Upper lobe of left lung (tissue), 6 donors: Measurements from ENCODE around the gene ABCD1. TPM values are rescaled to one million over a fixed set of nuclear protein-coding genes. Genes with fewer than 3 reads are reported as not detected.

Source experiments
- ATAC-seq, 2 donors: fragments of 200-7000 bp; cut with Tn5 transposase; one replicate each; pipeline ENCODE4 v1.9.1; 2022; ENCODE audit warnings: mild to moderate bottlenecking in 2 of 2, moderate library complexity in 2 of 2; ENCODE audit not compliant: low FRiP score in 2 of 2
- DNase-seq, 2 donors: peaks; one replicate each; pipeline ENCODE4 v3.0.0-alpha.2; 2019 to 2020
- H3K27ac ChIP-seq, 4 donors: fragments of 200-600 bp; sonication (generic); one replicate each; pipeline ENCODE4 v1.5.1; 2016 to 2019
- H3K27me3 ChIP-seq, 4 donors: fragments of 200-600 bp; sonication (generic); one replicate each; pipeline ENCODE4 v1.5.1; 2017 to 2019
- H3K36me3 ChIP-seq, 4 donors: fragments of 200-600 bp; sonication (generic); one replicate each; pipeline ENCODE4 v1.5.1; 2016 to 2019
- H3K4me1 ChIP-seq, 4 donors: fragments of 200-600 bp; sonication (generic); one replicate each; pipeline ENCODE4 v1.5.1; 2018 to 2019
- H3K4me3 ChIP-seq, 4 donors: fragments of 200-600 bp; sonication (generic); one replicate each; pipeline ENCODE4 v1.5.1; 2017 to 2019; ENCODE audit warnings: mild to moderate bottlenecking in 2 of 4, moderate library complexity in 1 of 4
- H3K9me3 ChIP-seq, 4 donors: fragments of 200-600 bp; sonication (generic); one replicate each; pipeline ENCODE4 v1.5.1; 2018 to 2019
- CTCF ChIP-seq, 6 experiments: fragments of 450-650 bp in 4 of 6; fragments of 200-600 bp in 2 of 6; sonication (generic) in 2 of 6; IDR thresholded peaks; one replicate each; pipeline ENCODE4 v1.5.1; 2016 to 2019; ENCODE audit warnings: antibody characterized with exemption in 6 of 6
- EP300 ChIP-seq, 4 donors: sonication (generic); formaldehyde crosslinking; IDR thresholded peaks; one replicate each; pipeline ENCODE4 v1.5.1; 2017; ENCODE audit warnings: antibody characterized with exemption in 4 of 4, control low read depth in 2 of 4
- POLR2A ChIP-seq, 4 donors: fragments of 450-650 bp; IDR thresholded peaks; one replicate each; pipeline ENCODE4 v1.5.1; 2016 to 2017; ENCODE audit warnings: antibody characterized with exemption in 4 of 4, mild to moderate bottlenecking in 2 of 4
- POLR2AphosphoS5 ChIP-seq, 2 donors: sonication (generic); formaldehyde crosslinking; IDR thresholded peaks; one replicate each; pipeline ENCODE4 v1.5.1; 2017; ENCODE audit warnings: antibody characterized with exemption in 2 of 2
- WGBS, 2 donors: methylation state at CpG; one replicate each; pipeline ENCODE4 v1.1.5; 2017 to 2018; 5-methylcytosine and 5-hydroxymethylcytosine counted together
- total RNA-seq, 6 donors: library from RNA; depleted of rRNA in 4 of 6; stranded (reverse); fragments of >200 nt in 4 of 6; gene quantifications; one replicate each; pipeline versions ENCODE4 v1.1.0 to v1.2.1, GENCODE V29; 2016 to 2021
- donor health status: DM: no; HTN: no; CAD: no; lungs with moderate emphysema.
- donor health status: DM: no; HTN: yes; CAD: no; lungs with severe emphysema.

The ABCD1 gene
- total RNA-seq, 6 donors from 2014 or later, result 9.8 to 28.1 (median 17.9) TPM

DNA sequence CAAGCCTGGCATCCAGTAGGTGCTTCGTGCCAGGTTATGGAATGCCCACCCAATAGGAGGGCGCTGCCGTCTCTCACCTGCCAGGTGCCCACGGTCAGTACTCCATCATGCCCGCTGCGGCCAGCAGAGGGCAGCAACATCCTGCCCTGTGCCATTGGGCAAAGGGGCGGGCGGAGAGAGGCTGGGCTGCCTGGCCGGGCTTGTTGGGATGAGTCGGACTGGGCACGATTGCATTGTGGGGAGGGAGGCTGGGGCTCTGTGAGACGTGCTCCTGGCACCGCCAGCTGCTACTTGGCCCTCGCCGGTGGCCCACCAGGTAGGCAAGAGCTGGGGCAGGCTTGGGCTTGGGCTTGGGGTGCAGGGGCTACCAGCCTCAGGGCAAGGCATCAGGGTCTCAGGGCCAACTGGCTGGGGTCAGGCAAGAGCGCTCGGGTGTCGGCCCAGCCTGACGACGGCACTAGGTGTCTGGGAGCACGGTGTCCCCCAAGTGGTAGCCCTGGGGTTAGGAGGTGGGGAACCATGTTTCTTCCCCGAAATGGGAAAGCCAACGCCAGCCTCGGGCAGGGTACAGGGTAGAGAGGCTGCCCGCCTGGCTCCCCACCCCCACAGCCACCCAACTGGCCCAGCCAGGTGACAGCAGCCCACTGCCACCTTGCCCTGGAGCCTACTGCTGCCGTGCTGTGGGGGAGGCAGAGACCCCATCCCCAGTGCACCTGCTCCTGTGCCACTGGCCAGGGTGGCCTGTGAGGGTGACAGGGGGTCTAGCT is 39.5 kb downstream of the ABCD1 start, which contains the start of gene PLXNB3:
TSS of gene PLXNB3 (plus strand) at position 261 of the 767 bp plus-strand sequence. CDS start 1,287 bp downstream, outside the sequence.
- WGBS, 2 donors, result 27% methylated on average over 22 of the region's 26 CpGs; no CpG with 5 or more reads in 1 of the 2 donors
- H3K4me3 ChIP-seq, result peak within 1 kb of the TSS in 2 of 4 donors; percentile 7 to 38
- no peaks in the 10 kb centered on the region for H3K36me3 ChIP-seq
- H3K27ac ChIP-seq, result peak within 1 kb of the TSS; percentile 35 to 72 (median 59)
- peaks cover 0 to 13% (median 6%) of the 10 kb centered on the region in 4 donors for H3K4me1 ChIP-seq
- peak; percentile 82 to 90 for ATAC-seq
- H3K9me3 ChIP-seq, result no peaks in the 10 kb centered on the region
- peak; percentile 83 to 90 for DNase-seq
- TF ChIP-seq POLR2AphosphoS5 (IDR thresholded peaks at IDR 0.05) (no peak), CTCF (IDR thresholded peaks at IDR 0.05) (peak; percentile 78 to 93 (median 86)), EP300 (IDR thresholded peaks at IDR 0.05) (no peak), POLR2A (IDR thresholded peaks at IDR 0.05) (no peak)
- H3K27me3 ChIP-seq, result no peaks in the 10 kb centered on the region

DNA sequence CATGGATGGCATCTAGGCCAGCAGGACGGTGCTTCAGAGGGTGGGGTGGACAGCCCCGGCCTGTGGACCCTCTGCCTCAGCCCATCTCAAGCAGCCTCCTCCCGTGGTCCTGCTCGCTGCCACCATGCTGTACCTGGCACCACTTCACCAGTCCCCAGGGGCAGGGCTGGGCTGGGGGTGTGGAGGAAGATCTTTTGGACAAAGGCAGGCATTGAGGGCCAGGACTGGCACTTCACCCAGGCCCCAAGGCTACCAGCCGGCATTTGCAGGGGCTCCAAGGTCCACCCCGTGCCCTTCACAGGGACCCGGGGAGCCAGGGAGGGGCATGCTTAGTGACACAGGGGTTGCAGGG is 40.1 kb downstream of the ABCD1 start:
- DNase-seq (peak in 1 of 2 donors; percentile 24), ATAC-seq (no peak)
- TF ChIP-seq EP300 (IDR thresholded peaks at IDR 0.05) (no peak), CTCF (IDR thresholded peaks at IDR 0.05) (no peak), POLR2AphosphoS5 (IDR thresholded peaks at IDR 0.05) (no peak), POLR2A (IDR thresholded peaks at IDR 0.05) (no peak)
- H3K27ac ChIP-seq, result peak overlapping the region; percentile 35 to 72 (median 59)
- no peaks in the 10 kb centered on the region for H3K9me3 ChIP-seq
- H3K36me3 ChIP-seq, result no peaks in the 10 kb centered on the region
- H3K27me3 ChIP-seq, result no peaks in the 10 kb centered on the region
- peak overlapping the region in 1 of 4 donors; percentile 38 for H3K4me3 ChIP-seq
- 89% methylated on average over 4 of the region's 7 CpGs; no CpG with 5 or more reads in 1 of the 2 donors for WGBS, 2 donors
- H3K4me1 ChIP-seq, result peaks cover 0 to 13% (median 6%) of the 10 kb centered on the region in 4 donors

GRCh38 chrX:153765138-153766079 is 40.8 kb downstream of the ABCD1 start:
- Histone ChIP-seq H3K36me3 (no peaks in the 10 kb centered on the region), H3K27me3 (no peaks in the 10 kb centered on the region), H3K4me3 (peak overlapping the region in 1 of 4 donors; percentile 38), H3K9me3 (no peaks in the 10 kb centered on the region), H3K4me1 (peaks cover 0 to 13% (median 6%) of the 10 kb centered on the region in 4 donors), H3K27ac (peak overlapping the region; percentile 48 to 74 (median 59))
- ATAC-seq (peak; percentile 6 to 10), DNase-seq (peak in 1 of 2 donors; percentile 46)
- TF ChIP-seq POLR2AphosphoS5 (IDR thresholded peaks at IDR 0.05) (peak in 1 of 2 donors; percentile 41), EP300 (IDR thresholded peaks at IDR 0.05) (no peak)
- 20 to 65% methylated on average over 1 to 27 of the region's 27 CpGs for WGBS, 2 donors

DNA sequence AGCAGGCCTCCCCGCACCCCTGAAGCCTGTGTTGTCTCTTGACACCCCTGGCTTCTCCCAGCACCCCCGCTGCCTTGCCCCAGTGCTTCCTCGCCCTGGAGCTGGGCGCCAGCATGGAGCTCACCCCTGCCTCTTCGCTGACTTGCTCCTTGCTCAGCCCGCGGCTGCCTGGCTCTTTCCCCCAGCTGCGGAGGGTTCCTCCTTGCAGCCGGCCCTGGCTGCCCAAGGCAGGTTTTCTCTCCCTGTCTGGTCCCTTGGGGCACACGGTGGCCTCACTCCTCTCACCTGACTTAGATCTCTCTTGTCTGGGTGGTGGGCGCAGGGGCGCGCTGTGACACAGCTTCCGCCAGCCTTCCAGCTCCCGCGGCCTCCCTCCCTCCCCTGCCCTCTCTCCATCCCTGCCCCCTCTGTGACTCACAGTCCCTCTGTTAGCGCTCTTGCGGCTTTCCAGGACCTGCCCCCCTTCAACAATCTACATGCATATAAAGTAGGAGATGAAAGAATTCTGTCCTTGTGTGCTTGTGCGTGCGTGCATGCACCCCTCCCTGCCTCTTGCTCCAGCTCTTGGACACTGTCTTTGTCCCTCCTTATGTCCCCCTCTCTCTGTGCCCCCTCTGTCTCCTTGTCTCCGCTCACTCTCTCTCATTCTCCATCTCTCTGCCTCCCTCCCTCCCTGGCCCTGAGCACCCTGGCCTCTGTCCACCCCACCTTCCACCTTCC is 41.6 kb downstream of the ABCD1 start:
- peak overlapping the region in 1 of 4 donors; percentile 5 for H3K4me3 ChIP-seq

More for the DNA sequence above, 41.6 kb downstream of the ABCD1 start:
- TF ChIP-seq POLR2AphosphoS5 (IDR thresholded peaks at IDR 0.05), result no peak
- TF ChIP-seq EP300 (IDR thresholded peaks at IDR 0.05), result no peak
- no peak for TF ChIP-seq CTCF (IDR thresholded peaks at IDR 0.05)
- no peak for TF ChIP-seq POLR2A (IDR thresholded peaks at IDR 0.05)
- Histone ChIP-seq H3K27me3 (no peaks in the 10 kb centered on the region), H3K36me3 (no peaks in the 10 kb centered on the region), H3K9me3 (no peaks in the 10 kb centered on the region), H3K27ac (peak overlapping the region; percentile 46 to 74 (median 57)), H3K4me1 (peaks cover 0 to 13% (median 6%) of the 10 kb centered on the region in 4 donors)
- 38 to 54% methylated on average over 4 to 21 of the region's 21 CpGs for WGBS, 2 donors
- DNase-seq (peak in 1 of 2 donors; percentile 41), ATAC-seq (peak in 1 of 2 donors; percentile 54)
